Endodermal cell (in vitro differentiated cells): Measurements from ENCODE around the gene ALDH4A1. TPM values are rescaled to one million over a fixed set of nuclear protein-coding genes. Genes with fewer than 3 reads are reported as not detected.

Experiments
- DNase-seq: peaks from one replicate; pipeline ENCODE4 v3.0.0-alpha.2; 2017
- H3K27ac ChIP-seq: 2 replicates; pipeline ENCODE4 v1.5.1; 2013; ENCODE audit warnings: mild to moderate bottlenecking, low read depth, low read length, moderate library complexity
- H3K27me3 ChIP-seq: 2 replicates; pipeline ENCODE4 v1.6.1; 2013; ENCODE audit warnings: mild to moderate bottlenecking, low read length, moderate library complexity; ENCODE audit not compliant: insufficient read depth, control insufficient read depth, poor library complexity, severe bottlenecking
- H3K36me3 ChIP-seq: 2 replicates; pipeline ENCODE4 v1.7.0; 2013; ENCODE audit warnings: mild to moderate bottlenecking, low read length, moderate library complexity; ENCODE audit not compliant: control insufficient read depth, insufficient read depth
- H3K4me1 ChIP-seq: one replicate; pipeline ENCODE4 v1.7.0; 2013; ENCODE audit warnings: low read length; ENCODE audit not compliant: control insufficient read depth, insufficient read depth
- H3K4me3 ChIP-seq: 2 replicates; pipeline ENCODE4 v1.5.1; 2013; ENCODE audit warnings: mild to moderate bottlenecking, low read length, moderate library complexity
- H3K9ac ChIP-seq: 2 replicates; pipeline ENCODE4 v1.6.1; 2013; ENCODE audit warnings: mild to moderate bottlenecking, low read length, moderate library complexity; ENCODE audit not compliant: poor library complexity, severe bottlenecking; ENCODE audit errors: extremely low read depth
- H3K9me3 ChIP-seq: 2 replicates; pipeline ENCODE4 v1.6.1; 2013; ENCODE audit warnings: mild to moderate bottlenecking, low read length, moderate library complexity; ENCODE audit not compliant: control insufficient read depth
- H3K27ac Mint-ChIP-seq: 2 replicates; pipeline ENCODE4 v1.8.0; 2020; ENCODE audit warnings: mixed read lengths
- H3K27me3 Mint-ChIP-seq: 2 replicates; pipeline ENCODE4 v1.8.0; 2021; ENCODE audit warnings: mild to moderate bottlenecking, mixed read lengths; ENCODE audit not compliant: insufficient read depth
- H3K36me3 Mint-ChIP-seq: 2 replicates; pipeline ENCODE4 v1.8.0; 2020; ENCODE audit warnings: low read depth, mixed read lengths
- H3K4me1 Mint-ChIP-seq: 2 replicates; pipeline ENCODE4 v1.8.0; 2020; ENCODE audit warnings: mixed read lengths
- H3K4me3 Mint-ChIP-seq: 2 replicates; pipeline ENCODE4 v1.8.0; 2020; ENCODE audit warnings: mild to moderate bottlenecking, moderate library complexity, mixed read lengths
- H3K9me3 Mint-ChIP-seq: 2 replicates; pipeline ENCODE4 v1.8.0; 2020; ENCODE audit warnings: mild to moderate bottlenecking, mixed read lengths
- WGBS, 2 experiments: methylation state at CpG; one replicate each; pipeline versions ENCODE4 v1.1.5 to v1.1.7; 2013; ENCODE audit warnings: missing lambda C conversion rate in 2 of 2, mixed read lengths in 1 of 2; ENCODE audit not compliant: insufficient coverage in 1 of 2, insufficient read length in 1 of 2; 5-methylcytosine and 5-hydroxymethylcytosine counted together
- total RNA-seq, 2 donors: library from RNA; stranded (reverse); fragmentation: NEBNext Ultra II Directional in 1 of 2; extraction: Animal tissue kit (Norgen Biotek cat#: 25700) in 1 of 2; gene quantifications; 2 replicates in 1 of 2; 3 replicates in 1 of 2; pipeline ENCODE4 v1.2.1, GENCODE V29; 2021
- TF ChIP-seq, protein P1 (sequence below): fragments of 200-600 bp; sonication (generic); conservative IDR thresholded peaks from 2 replicates; pipeline ENCODE4 v1.5.0; 2021; ENCODE audit warnings: antibody characterized with exemption, mild to moderate bottlenecking

The ALDH4A1 gene
- total RNA-seq, 2 donors from 2014 or later, result 7.6 to 18.7 TPM

DNA sequence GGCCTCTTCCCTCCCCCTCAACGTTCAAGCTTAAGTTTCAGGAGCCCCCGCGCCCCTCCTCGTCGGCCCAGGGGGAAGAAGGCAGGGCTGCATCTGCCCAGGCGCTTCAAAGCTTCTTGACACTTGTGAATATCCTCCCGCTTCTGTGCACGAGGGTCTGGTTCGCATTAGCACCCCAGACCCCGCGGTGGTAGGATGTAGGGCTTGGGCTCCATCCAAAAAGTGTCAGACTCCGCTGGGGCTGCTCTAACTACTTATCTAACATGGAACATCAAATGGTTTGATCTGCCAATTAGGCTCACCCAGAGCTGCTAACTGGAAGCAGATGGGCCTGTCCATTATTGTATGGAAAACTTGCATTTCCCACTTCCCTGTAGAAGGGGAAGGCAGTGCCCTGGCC lies 71.8 kb downstream of the ALDH4A1 start:
- H3K36me3 ChIP-seq, result no peaks in the 10 kb centered on the region
- no peak overlapping the region for H3K4me3 ChIP-seq
- Mint-ChIP-seq H3K4me3 (no peak overlapping the region), H3K9me3 (peaks cover 29% of the 10 kb centered on the region), H3K27me3 (peaks cover 35% of the 10 kb centered on the region), H3K27ac (no peak overlapping the region), H3K36me3 (no peaks in the 10 kb centered on the region), H3K4me1 (no peaks in the 10 kb centered on the region)
- TF ChIP-seq, protein P1, sequence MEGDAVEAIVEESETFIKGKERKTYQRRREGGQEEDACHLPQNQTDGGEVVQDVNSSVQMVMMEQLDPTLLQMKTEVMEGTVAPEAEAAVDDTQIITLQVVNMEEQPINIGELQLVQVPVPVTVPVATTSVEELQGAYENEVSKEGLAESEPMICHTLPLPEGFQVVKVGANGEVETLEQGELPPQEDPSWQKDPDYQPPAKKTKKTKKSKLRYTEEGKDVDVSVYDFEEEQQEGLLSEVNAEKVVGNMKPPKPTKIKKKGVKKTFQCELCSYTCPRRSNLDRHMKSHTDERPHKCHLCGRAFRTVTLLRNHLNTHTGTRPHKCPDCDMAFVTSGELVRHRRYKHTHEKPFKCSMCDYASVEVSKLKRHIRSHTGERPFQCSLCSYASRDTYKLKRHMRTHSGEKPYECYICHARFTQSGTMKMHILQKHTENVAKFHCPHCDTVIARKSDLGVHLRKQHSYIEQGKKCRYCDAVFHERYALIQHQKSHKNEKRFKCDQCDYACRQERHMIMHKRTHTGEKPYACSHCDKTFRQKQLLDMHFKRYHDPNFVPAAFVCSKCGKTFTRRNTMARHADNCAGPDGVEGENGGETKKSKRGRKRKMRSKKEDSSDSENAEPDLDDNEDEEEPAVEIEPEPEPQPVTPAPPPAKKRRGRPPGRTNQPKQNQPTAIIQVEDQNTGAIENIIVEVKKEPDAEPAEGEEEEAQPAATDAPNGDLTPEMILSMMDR, result no peak
- H3K9me3 ChIP-seq, result peaks cover 20% of the 10 kb centered on the region
- DNase-seq, result no peak
- WGBS, 2 experiments, result 62 to 75% methylated on average over 4 to 12 of the region's 12 CpGs
- no peak overlapping the region for H3K27ac ChIP-seq
- H3K9ac ChIP-seq, result no peak overlapping the region
- no peaks in the 10 kb centered on the region for H3K4me1 ChIP-seq
- no peaks in the 10 kb centered on the region for H3K27me3 ChIP-seq

DNA sequence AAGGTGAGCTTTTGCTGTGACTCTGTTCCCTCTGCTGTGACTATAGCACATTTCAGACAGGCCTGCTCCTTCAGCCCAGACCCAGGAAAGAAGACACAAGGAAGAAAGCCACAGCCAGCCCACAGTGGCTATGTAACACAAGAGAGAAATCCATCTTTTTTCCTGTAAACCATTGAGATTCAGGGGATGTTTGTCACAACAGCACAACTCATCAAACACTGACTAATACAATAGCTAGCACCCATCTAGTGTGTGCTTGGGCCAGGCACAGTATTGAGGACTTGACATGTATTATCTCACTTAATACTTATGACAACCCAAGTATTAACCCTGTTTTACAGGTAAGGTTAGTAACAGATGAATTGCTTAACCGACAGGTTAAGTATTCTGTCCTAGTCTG lies 72.7 kb downstream of the ALDH4A1 start:
- Histone ChIP-seq H3K27ac (no peak overlapping the region), H3K27me3 (no peaks in the 10 kb centered on the region), H3K36me3 (no peaks in the 10 kb centered on the region), H3K4me1 (no peaks in the 10 kb centered on the region), H3K9ac (no peak overlapping the region), H3K9me3 (peaks cover 20% of the 10 kb centered on the region), H3K4me3 (no peak overlapping the region)
- TF ChIP-seq, protein P1, result no peak
- Mint-ChIP-seq H3K9me3 (peaks cover 29% of the 10 kb centered on the region), H3K27me3 (peaks cover 31% of the 10 kb centered on the region), H3K36me3 (no peaks in the 10 kb centered on the region), H3K4me1 (no peaks in the 10 kb centered on the region), H3K27ac (no peak overlapping the region), H3K4me3 (no peak overlapping the region)
- no peak for DNase-seq
- WGBS, 2 experiments, result 86 to 91% methylated on average over 1 of the region's 1 CpG

DNA sequence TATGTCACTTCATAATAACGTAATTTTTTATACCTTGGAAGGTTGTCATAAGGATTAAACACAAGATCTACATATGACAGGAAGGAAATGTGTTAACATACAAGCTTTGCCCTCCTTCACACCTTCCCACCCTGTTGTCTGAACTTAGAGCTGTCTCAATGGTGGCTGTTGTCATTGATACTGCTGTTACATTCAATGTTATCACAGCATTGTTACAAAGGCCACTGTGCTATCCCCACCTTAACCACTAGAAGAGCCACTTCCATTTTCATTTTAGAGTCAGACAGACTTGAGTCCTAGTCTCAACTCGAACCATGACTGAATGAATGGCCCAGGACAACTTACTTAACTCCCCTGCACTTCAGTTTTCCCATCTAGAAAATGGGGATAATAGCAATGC lies 74.1 kb downstream of the ALDH4A1 start:
- peaks cover 33% of the 10 kb centered on the region for H3K9me3 Mint-ChIP-seq
- H3K27ac ChIP-seq, result no peak overlapping the region
- no peaks in the 10 kb centered on the region for H3K36me3 ChIP-seq
- no peak overlapping the region for H3K4me3 ChIP-seq
- H3K27me3 Mint-ChIP-seq, result peaks cover 31% of the 10 kb centered on the region
- WGBS, 2 experiments, result 61 to 67% methylated on average over 1 to 2 of the region's 2 CpGs
- H3K4me1 ChIP-seq, result no peaks in the 10 kb centered on the region
- no peak for DNase-seq
- TF ChIP-seq, protein P1, result peak; percentile 40
- H3K36me3 Mint-ChIP-seq, result no peaks in the 10 kb centered on the region
- no peaks in the 10 kb centered on the region for H3K27me3 ChIP-seq
- H3K4me1 Mint-ChIP-seq, result no peaks in the 10 kb centered on the region
- no peak overlapping the region for H3K27ac Mint-ChIP-seq
- H3K4me3 Mint-ChIP-seq, result no peak overlapping the region
- H3K9ac ChIP-seq, result no peak overlapping the region
- H3K9me3 ChIP-seq, result peaks cover 20% of the 10 kb centered on the region
